NAMALWA (cell line): ENCODE data around the gene PFKFB4.
"Not testable (repeated sequence)": the region's sequence is repeated elsewhere in the genome, so short reads cannot be mapped to it uniquely, and the experiment has no call there.

Source experiments
- DNase-seq: peaks from one replicate; pipeline ENCODE4 v3.0.0-alpha.2; 2015; ENCODE audit warnings: low spot score

PFKFB4 gene

GRCh38 chr3:48492461-48493202, 64.0 kb downstream of the PFKFB4 start:
- DNase-seq, result peak; percentile 43

- no peak for DNase-seq
These were observed 69.7 kb downstream of the PFKFB4 start for GRCh38 chr3:48486952-48487351.

DNA sequence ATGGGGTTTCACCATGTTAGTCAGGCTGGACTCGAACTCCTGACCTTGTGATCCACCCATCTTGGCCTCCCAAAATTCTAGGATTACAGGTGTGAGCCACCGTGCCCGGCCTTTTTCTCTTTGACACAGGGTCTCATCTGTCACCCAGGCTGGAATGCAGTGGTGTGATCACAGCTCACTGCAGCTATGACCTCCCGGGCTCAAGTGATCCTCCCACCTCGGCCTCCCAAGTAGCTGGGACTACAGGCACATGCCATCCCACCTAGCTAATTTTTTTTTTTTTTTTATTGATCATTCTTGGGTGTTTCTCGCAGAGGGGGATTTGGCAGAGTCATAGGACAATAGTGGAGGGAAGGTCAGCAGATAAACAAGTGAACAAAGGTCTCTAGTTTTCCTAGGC, 73.8 kb downstream of the PFKFB4 start:
- DNase-seq, result not testable (repeated sequence)

GRCh38 chr3:48480891-48481290, 75.7 kb downstream of the PFKFB4 start:
- not testable (repeated sequence) for DNase-seq

- peak; percentile 37 for DNase-seq
These were observed 77.7 kb downstream of the PFKFB4 start for GRCh38 chr3:48478626-48479555.

DNA sequence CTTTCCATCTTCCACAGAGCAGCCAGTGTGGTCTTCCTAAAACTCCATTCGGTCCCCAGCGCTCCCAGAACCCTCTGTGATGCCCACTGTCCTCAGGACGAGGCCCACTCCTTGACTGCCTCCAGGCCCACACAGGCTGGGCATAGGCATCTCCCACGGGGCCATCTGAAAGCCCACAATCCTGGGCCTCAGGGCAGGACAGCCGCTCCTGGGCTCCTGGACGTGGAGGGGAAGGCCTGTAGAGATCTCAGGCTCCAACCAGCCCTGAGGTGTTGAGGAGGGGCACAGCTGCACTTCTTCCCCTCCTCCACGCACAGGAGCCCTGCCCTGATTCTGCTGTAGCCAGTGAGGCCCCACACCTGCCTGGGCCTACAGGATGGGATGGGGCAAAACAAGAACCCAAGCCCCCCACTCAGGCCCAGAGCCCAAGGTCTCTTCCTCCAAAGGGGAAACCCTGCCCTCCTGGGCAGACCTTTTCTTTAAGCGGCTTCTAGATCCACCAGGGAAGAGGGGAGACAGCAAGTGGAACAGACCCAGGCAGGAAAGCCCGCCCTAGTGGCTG, 78.6 kb downstream of the PFKFB4 start:
- DNase-seq, result no peak

DNA sequence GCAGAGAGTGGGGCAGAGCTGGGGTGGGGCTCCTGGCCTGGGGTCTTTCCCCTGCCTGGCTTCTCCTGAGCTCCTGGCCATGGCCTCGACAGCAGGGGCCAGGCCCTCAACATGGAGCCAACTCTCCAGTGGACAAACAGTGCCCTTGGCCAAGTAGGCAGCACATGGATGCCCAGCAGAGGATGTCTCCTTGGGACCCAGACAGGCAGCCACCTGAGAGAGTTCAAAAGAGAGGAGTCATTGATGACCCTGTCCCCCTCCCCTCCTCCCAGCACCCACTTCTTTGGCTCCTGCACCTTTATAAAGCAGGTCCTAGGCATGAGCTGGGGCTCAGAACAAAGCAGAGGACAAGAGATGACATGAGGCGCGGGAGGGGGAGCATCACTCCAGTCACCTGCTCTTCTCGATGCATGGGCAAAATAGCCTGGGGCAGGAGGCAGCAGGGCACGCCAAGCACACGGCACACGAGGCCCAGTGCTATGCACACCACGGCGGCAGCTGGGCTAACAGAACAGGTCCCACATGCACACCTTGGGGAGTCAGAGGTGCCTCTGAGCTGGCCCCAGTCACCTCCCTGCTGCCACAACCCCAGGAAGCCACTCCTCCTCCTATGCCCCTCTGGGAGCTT, 80.1 kb downstream of the PFKFB4 start:
- DNase-seq, result no peak

DNA sequence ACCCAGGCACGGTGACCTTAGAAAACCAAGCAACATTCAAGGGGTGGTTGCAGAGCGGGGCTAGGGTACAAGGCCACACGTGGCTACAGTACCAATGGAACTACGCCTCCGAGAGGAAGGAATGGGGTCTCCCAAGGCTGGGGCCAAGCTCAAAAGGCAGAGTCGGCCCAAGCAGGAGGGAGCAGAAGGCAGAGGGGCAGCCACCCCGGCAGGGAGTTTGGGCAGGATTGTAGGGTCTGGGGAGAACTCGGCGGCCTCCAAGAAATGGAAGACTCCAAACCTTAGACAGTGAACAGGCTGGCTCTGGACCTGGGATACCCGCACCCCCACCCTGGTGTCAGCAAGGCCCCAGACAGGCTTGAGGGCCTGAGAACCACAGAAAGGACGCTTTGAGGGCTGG, 81.4 kb downstream of the PFKFB4 start:
- DNase-seq, result no peak

GRCh38 chr3:48474619-48475018, 82.0 kb downstream of the PFKFB4 start:
- DNase-seq, result no peak

DNA sequence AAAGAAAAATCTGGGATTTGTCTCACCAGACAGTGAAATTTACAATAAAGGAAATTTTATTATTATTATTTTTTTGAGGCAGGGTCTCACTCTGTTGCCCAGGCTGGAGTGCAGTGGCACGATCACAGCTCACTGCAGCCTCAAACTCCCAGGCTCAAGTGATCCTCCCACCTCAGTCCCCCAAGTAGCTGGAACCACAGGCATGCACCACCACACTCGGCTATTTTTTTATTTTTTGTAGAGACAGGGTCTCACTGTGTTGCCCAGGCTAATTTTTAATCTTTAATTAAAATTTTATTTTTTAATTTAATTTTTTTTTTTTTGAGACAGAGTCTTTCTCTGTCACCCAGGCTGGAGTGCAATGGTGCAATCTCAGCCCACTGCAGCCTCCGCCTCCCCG, 82.6 kb downstream of the PFKFB4 start:
- DNase-seq, result not testable (repeated sequence)

GRCh38 chr3:48473617-48473952, 83.0 kb downstream of the PFKFB4 start:
- no peak for DNase-seq

DNA sequence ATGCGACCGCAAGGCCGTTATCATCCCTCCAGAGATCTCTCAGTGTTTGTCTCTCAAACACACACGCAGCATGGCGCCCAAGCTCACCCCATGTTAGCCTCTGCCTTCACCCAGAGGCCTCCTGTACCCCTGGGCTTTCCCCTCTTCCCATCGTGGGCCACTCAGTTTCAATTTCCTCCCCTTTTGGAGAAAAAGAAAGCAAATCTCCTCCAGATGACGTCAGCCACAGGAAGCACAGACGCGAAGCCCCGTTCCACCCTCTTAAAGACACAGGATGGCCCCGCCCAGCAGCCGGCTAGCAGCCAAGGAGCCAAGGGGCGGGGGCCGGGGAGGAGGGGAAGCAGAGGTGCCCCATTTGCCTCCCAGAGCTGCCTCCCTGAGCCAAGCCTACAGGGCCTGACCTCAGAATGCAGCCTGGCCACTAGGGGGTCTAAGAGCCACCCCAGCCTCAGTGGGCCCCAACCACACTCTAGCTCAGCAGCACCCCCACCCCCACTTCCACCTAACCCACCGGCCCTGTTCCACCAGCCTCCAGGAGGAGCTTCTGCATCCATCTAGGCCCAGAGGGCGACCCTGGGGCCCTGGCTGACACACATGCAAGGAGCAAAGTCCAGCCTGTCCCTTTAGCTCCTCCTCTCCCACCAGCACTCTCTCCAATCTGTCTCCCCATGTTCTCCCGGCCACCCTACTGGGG, 83.5 kb downstream of the PFKFB4 start:
- peak; percentile 94 for DNase-seq

GRCh38 chr3:48472673-48472922, 84.0 kb downstream of the PFKFB4 start:
- no peak for DNase-seq

DNA sequence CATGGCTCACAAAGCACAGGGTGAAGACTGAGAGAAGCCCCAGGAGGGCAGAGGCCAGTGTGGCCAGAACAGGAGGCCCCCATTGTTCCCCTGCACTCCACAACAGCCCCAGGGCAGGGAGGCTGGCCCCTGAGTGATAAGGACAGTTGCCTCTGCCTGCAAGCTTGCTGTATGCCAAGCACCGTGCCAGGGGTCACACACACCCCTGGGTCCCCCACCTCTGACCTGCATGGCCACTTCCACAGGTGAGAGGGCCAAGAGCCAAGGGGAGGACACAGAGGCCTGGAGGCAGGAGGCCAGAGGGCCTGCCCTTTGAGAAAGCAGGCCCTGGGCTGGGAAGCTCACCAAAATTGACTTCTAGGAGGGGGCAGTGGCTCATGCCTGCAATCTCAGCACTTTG, 86.3 kb downstream of the PFKFB4 start:
- DNase-seq, result no peak

DNA sequence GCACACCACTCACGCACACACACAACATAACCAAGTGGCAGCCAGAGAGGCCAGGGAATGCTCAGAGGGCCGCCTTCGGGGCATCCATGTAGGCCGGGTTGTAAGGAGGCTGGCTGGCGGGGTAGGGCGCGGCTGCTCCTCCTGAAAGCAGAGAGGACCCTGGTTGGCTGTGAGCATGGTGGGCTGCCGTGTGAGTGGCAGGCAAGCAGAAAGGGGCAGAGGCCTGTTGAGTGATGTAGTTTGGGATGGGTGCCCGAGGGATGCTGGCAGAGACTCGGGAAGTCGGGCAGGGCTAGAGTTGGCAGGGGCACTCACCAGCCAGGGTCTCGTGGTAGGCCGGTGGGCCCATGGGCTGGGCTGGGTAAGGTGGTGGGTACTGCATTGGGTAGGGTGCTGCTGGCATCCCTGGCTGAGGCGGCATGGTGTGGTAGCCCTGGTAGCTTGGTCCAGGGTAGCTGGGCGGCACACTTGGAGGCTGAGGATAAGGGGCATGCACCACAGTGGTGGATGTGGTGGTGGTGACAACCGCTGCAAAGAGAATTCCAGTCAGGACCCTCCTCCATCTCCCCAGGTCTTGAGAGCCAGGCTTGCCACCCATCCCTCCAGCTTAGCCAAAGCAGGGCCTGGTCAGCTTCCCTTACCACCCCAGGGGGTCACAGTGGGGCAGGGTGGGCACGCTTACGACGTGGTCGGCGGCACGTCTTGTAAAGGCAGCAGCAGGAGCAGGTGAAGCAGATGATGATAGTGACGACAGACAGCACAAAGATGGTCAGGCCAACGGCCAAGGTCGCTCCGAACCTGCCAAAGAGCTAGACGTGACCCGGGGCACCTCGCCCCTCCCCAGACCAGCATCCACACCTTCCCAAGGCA, 87.3 kb downstream of the PFKFB4 start:
- no peak for DNase-seq

- DNase-seq, result no peak
These were observed 88.3 kb downstream of the PFKFB4 start for GRCh38 chr3:48468329-48468731.
